ENCODE measurements around the gene REPS2.
A peak's percentile ranks its signal among the peaks of the same experiment; 100 is the strongest.

The REPS2 gene

GRCh38 chrX:17005712-17006368 is 59.4 kb downstream of the REPS2 start:
- DNase-seq (ENCODE audit: low read depth) = no peak

GRCh38 chrX:17007134-17007768 is 60.8 kb downstream of the REPS2 start:
- no peak for DNase-seq (ENCODE audit: low read depth)

GRCh38 chrX:17009856-17010625 is 63.6 kb downstream of the REPS2 start:
- no peak for DNase-seq (ENCODE audit: low read depth)

GRCh38 chrX:17012465-17012864 is 66.0 kb downstream of the REPS2 start:
- DNase-seq (ENCODE audit: low read depth) = no peak

GRCh38 chrX:17014216-17014615 is 67.8 kb downstream of the REPS2 start:
- no peak for DNase-seq (ENCODE audit: low read depth)

GRCh38 chrX:17017134-17017533 is 70.7 kb downstream of the REPS2 start:
- DNase-seq (ENCODE audit: low read depth) = no peak

- no peak for DNase-seq (ENCODE audit: low read depth)
Measured at GRCh38 chrX:17020356-17020755, 73.9 kb downstream of the REPS2 start.

GRCh38 chrX:17020851-17021821 is 74.7 kb downstream of the REPS2 start:
- DNase-seq (ENCODE audit: low read depth) = no peak

GRCh38 chrX:17021851-17022604 is 75.6 kb downstream of the REPS2 start:
- DNase-seq (ENCODE audit: low read depth) = peak; percentile 55

GRCh38 chrX:17023661-17024060 is 77.2 kb downstream of the REPS2 start:
- no peak for DNase-seq (ENCODE audit: low read depth)

- DNase-seq (ENCODE audit: low read depth) = no peak
Measured at GRCh38 chrX:17024886-17025285, 78.4 kb downstream of the REPS2 start.

- no peak for DNase-seq (ENCODE audit: low read depth)
Measured at GRCh38 chrX:17025621-17026302, 79.3 kb downstream of the REPS2 start.

- no peak for DNase-seq (ENCODE audit: low read depth)
Measured at GRCh38 chrX:17027931-17028330, 81.5 kb downstream of the REPS2 start.

GRCh38 chrX:17028356-17028755 is 81.9 kb downstream of the REPS2 start:
- DNase-seq (ENCODE audit: low read depth) = no peak

- no peak for DNase-seq (ENCODE audit: low read depth)
Measured at GRCh38 chrX:17030092-17030491, 83.6 kb downstream of the REPS2 start.

GRCh38 chrX:17030580-17031270 is 84.3 kb downstream of the REPS2 start:
- DNase-seq (ENCODE audit: low read depth) = no peak

GRCh38 chrX:17031827-17032226 is 85.4 kb downstream of the REPS2 start:
- DNase-seq (ENCODE audit: low read depth) = no peak

- DNase-seq (ENCODE audit: low read depth) = peak; percentile 55
Measured at GRCh38 chrX:17032351-17032750, 85.9 kb downstream of the REPS2 start.

- DNase-seq (ENCODE audit: low read depth) = no peak
Measured at GRCh38 chrX:17033225-17033624, 86.8 kb downstream of the REPS2 start.

- no peak for DNase-seq (ENCODE audit: low read depth)
Measured at GRCh38 chrX:17035111-17035510, 88.7 kb downstream of the REPS2 start.

Measured in non-pigmented ciliary epithelial cell (primary cell).